ENCODE data around the gene FBXL20. TPM values are rescaled to one million over a fixed set of nuclear protein-coding genes. Genes with fewer than 3 reads are reported as not detected.

FBXL20 gene
- total and polyA plus RNA-seq, 2 of the 8 experiments (the other 6 are each of a cell fraction or from before 2014, with no cell fraction given) = 5.5 to 11.0 TPM

GRCh38 chr17:39209317-39210092 lies 191.9 kb downstream of the FBXL20 start:
- peak overlapping the region; percentile 71; the same call in 1 of the 2 replicates for H2BK5ac ChIP-seq (ENCODE audit: low read depth, low read length)
- peaks cover 0 to 5% of the 10 kb centered on the region in 2 experiments for H4K20me1 ChIP-seq (replicated peaks in 1 of 2; ENCODE audit: control insufficient read depth in 1 of 2, insufficient read depth in 2 of 2, low read length in 2 of 2)
- H3K23me2 ChIP-seq (ENCODE audit: low read depth, low read length) = peaks cover 6% of the 10 kb centered on the region; the same call in 1 of the 2 replicates
- peak overlapping the region; percentile 27 to 62 (median 50) for H3K4me3 ChIP-seq (ENCODE audit: extremely low read depth in 1 of 4, insufficient read depth in 2 of 4, low read depth in 3 of 4, low read length in 4 of 4)
- H3K9me3 ChIP-seq (ENCODE audit: insufficient read depth in 2 of 2, low read depth in 1 of 2, low read length in 1 of 2) = no peaks in the 10 kb centered on the region
- H3K18ac ChIP-seq (ENCODE audit: extremely low read depth, low read length) = peak overlapping the region; percentile 83
- peak overlapping the region; percentile 16; the same call in 1 of the 2 replicates for H2AFZ ChIP-seq (ENCODE audit: low read length)
- H3K27ac ChIP-seq (ENCODE audit: low read depth, low read length) = no peak overlapping the region
- peak overlapping the region; percentile 78 for H4K8ac ChIP-seq (ENCODE audit: extremely low read depth, insufficient read depth, low read length)
- CTCF ChIA-PET (ENCODE audit: partially characterized antibody) = interaction anchor here (0.6 to 24.1 kb wide), 9 partner anchors 10 to 172 kb away, joined by 3 to 982 read pairs (median 6); partner anchors contain the start of genes CACNB1 and RPL19
- H2BK12ac ChIP-seq (ENCODE audit: low read depth, low read length) = peak overlapping the region; percentile 96
- H2AK5ac ChIP-seq (ENCODE audit: low read depth, low read length) = 0 out of 2 replicates have a peak overlapping the region, but pooled peaks have one; percentile 80
- no peaks in the 10 kb centered on the region for H3K79me2 ChIP-seq (ENCODE audit: control insufficient read depth in 1 of 2, insufficient read depth in 2 of 2, low read length in 2 of 2)
- FAIRE-seq = no peak
- peak overlapping the region; percentile 3 for H2BK120ac ChIP-seq (replicated peaks; ENCODE audit: low read depth, low read length)
- H3K36me3 ChIP-seq (ENCODE audit: control insufficient read depth in 2 of 4, insufficient read depth in 4 of 4, low read length in 3 of 4) = peaks cover 3 to 8% (median 7%) of the 10 kb centered on the region in 4 experiments; a peak in 6 of 8 replicates
- peak overlapping the region; percentile 68 to 85 for H3K4me2 ChIP-seq (ENCODE audit: insufficient read depth in 1 of 2, low read depth in 2 of 2, low read length in 2 of 2)
- H2BK15ac ChIP-seq (ENCODE audit: low read length) = peak overlapping the region; percentile 88
- no peak overlapping the region for H3K14ac ChIP-seq (ENCODE audit: insufficient read length)
- peak overlapping the region; percentile 22 for H3K56ac ChIP-seq (replicated peaks; ENCODE audit: insufficient read length, low read depth, low read length)
- peak overlapping the region in 2 of 4 experiments; percentile 25 to 46; a peak in 3 of 7 replicates for H3K9ac ChIP-seq (replicated peaks in 1 of 4; ENCODE audit: extremely low read depth in 1 of 4, low read depth in 3 of 4, low read length in 3 of 4)
- peak overlapping the region; percentile 92 for H2BK20ac ChIP-seq (ENCODE audit: low read length)
- H3K27me3 ChIP-seq (replicated peaks in 1 of 4; ENCODE audit: control insufficient read depth in 3 of 4, extremely low read depth in 1 of 4, insufficient read depth in 3 of 4, low read length in 3 of 4) = peaks cover 0 to 4% (median 2%) of the 10 kb centered on the region in 4 experiments; a peak in 3 of 7 replicates
- H3K4me1 ChIP-seq (replicated peaks in 1 of 4; ENCODE audit: control insufficient read depth in 3 of 4, insufficient read depth in 4 of 4, low read length in 3 of 4) = peaks cover 5 to 32% (median 24%) of the 10 kb centered on the region in 4 experiments
- WGBS, 2 experiments (ENCODE audit: extremely low coverage in 1 of 2, insufficient coverage in 1 of 2, insufficient read length in 1 of 2, insufficient replicate concordance in 2 of 2, low coverage in 1 of 2, low lambda C conversion rate in 2 of 2, missing lambda C conversion rate in 1 of 2) = 9% methylated on average over 25 of the region's 39 CpGs; no CpG with 5 or more reads in 1 of the 2 experiments
- no peak overlapping the region for H3K23ac ChIP-seq (ENCODE audit: insufficient read length)
- DNase-seq (ENCODE audit: low read depth in 1 of 2, low spot score in 2 of 2) = peak in 1 of 2 experiments; percentile 76
- H3K79me1 ChIP-seq (ENCODE audit: low read depth, low read length) = no peaks in the 10 kb centered on the region
- H4K5ac ChIP-seq (ENCODE audit: insufficient read length, low read depth, low read length) = no peak overlapping the region
- POLR2A ChIA-PET (ENCODE audit: partially characterized antibody) = interaction anchor here (0.5 to 9.5 kb wide), 14 partner anchors 10 to 363 kb away, joined by 3 to 113 read pairs (median 5); partner anchors contain the start of genes CACNB1, RPL19 and STAC2
- H4K91ac ChIP-seq (replicated peaks; ENCODE audit: insufficient read length, low read length) = peak overlapping the region; percentile 75
- H3K4ac ChIP-seq (replicated peaks; ENCODE audit: insufficient read length, low read depth, low read length) = no peak overlapping the region
- TF ChIP-seq KDM4A (IDR thresholded peaks at IDR 0.05; ENCODE audit: low read depth, low read length, severe bottlenecking) (peak; percentile 56), E2F6 (IDR thresholded peaks at IDR 0.05) (no peak), KDM5A (IDR thresholded peaks at IDR 0.05; ENCODE audit: low read length) (no peak), CBX8 (IDR thresholded peaks at IDR 0.05; ENCODE audit: borderline replicate concordance, low read depth, low read length) (no peak), TAF1 (IDR thresholded peaks at IDR 0.05; ENCODE audit: low read depth, low read length) (peak; percentile 32; the same call in 1 of the 2 replicates), POLR2A (IDR thresholded peaks at IDR 0.05; ENCODE audit: control extremely low read depth in 1 of 2, low read depth in 2 of 2, low read length in 2 of 2) (0 out of 3 replicates have a peak, but pooled peaks of 1 of the 2 experiments have one; percentile 50), YY1 (IDR thresholded peaks at IDR 0.05; ENCODE audit: low read depth, low read length) (no peak), MAX (IDR thresholded peaks at IDR 0.05) (no peak), ATF3 (IDR thresholded peaks at IDR 0.05; ENCODE audit: insufficient read depth, low read depth, low read length) (no peak), MAFK (IDR thresholded peaks at IDR 0.05; ENCODE audit: low read depth, low read length) (no peak)

All from H1 (cell line).